Measurements from ENCODE around the gene CCDC69.
"Not testable (repeated sequence)": the region's sequence is repeated elsewhere in the genome, so short reads cannot be mapped to it uniquely, and the experiment has no call there.

The CCDC69 gene

GRCh38 chr5:151182524-151182900 lies 41.4 kb downstream of the CCDC69 start:
- in situ Hi-C loops (cut with HindIII; ENCODE audit: low sequenced_read_pairs), result no loop called here
- no peak for DNase-seq (ENCODE audit: low read depth, low spot score)
- no peak for TF ChIP-seq CTCF (IDR thresholded peaks at IDR 0.05; ENCODE audit: low read depth, low read length)
- no peak overlapping the region for H3K4me3 ChIP-seq (ENCODE audit: low read depth, low read length)

GRCh38 chr5:151181818-151182523 lies 41.9 kb downstream of the CCDC69 start:
- no peak overlapping the region for H3K4me3 ChIP-seq (ENCODE audit: low read depth, low read length)
- TF ChIP-seq CTCF (IDR thresholded peaks at IDR 0.05; ENCODE audit: low read depth, low read length), result no peak
- no peak for DNase-seq (ENCODE audit: low read depth, low spot score)
- in situ Hi-C loops (cut with HindIII; ENCODE audit: low sequenced_read_pairs), result no loop called here

- H3K4me3 ChIP-seq (ENCODE audit: low read depth, low read length), result no peak overlapping the region
- TF ChIP-seq CTCF (IDR thresholded peaks at IDR 0.05; ENCODE audit: low read depth, low read length), result no peak
- DNase-seq (ENCODE audit: low read depth, low spot score), result no peak
- in situ Hi-C loops (cut with HindIII; ENCODE audit: low sequenced_read_pairs), result no loop called here
These were observed 43.6 kb downstream of the CCDC69 start for GRCh38 chr5:151180291-151180690.

- in situ Hi-C loops (cut with HindIII; ENCODE audit: low sequenced_read_pairs), result no loop called here
These were observed 44.4 kb downstream of the CCDC69 start for GRCh38 chr5:151179489-151179840.

GRCh38 chr5:151178777-151179488 lies 45.0 kb downstream of the CCDC69 start:
- in situ Hi-C loops (cut with HindIII; ENCODE audit: low sequenced_read_pairs), result no loop called here
- DNase-seq (ENCODE audit: low read depth, low spot score), result no peak
- H3K4me3 ChIP-seq (ENCODE audit: low read depth, low read length), result no peak overlapping the region
- no peak for TF ChIP-seq CTCF (IDR thresholded peaks at IDR 0.05; ENCODE audit: low read depth, low read length)

More at GRCh38 chr5:151179489-151179840, 44.4 kb downstream of the CCDC69 start:
- DNase-seq (ENCODE audit: low read depth, low spot score), result no peak
- no peak for TF ChIP-seq CTCF (IDR thresholded peaks at IDR 0.05; ENCODE audit: low read depth, low read length)
- H3K4me3 ChIP-seq (ENCODE audit: low read depth, low read length), result no peak overlapping the region

GRCh38 chr5:151178372-151178771 lies 45.5 kb downstream of the CCDC69 start:
- H3K4me3 ChIP-seq (ENCODE audit: low read depth, low read length), result no peak overlapping the region
- TF ChIP-seq CTCF (IDR thresholded peaks at IDR 0.05; ENCODE audit: low read depth, low read length), result no peak
- DNase-seq (ENCODE audit: low read depth, low spot score), result no peak
- in situ Hi-C loops (cut with HindIII; ENCODE audit: low sequenced_read_pairs), result no loop called here

- DNase-seq (ENCODE audit: low read depth, low spot score); in situ Hi-C loops (cut with HindIII; ENCODE audit: low sequenced_read_pairs): not testable (repeated sequence)
These were observed 47.6 kb downstream of the CCDC69 start for GRCh38 chr5:151176268-151176667.

More at GRCh38 chr5:151176268-151176667, 47.6 kb downstream of the CCDC69 start:
- not testable (repeated sequence) for H3K4me3 ChIP-seq (ENCODE audit: low read depth, low read length)
